NOMO-1 (cell line): ENCODE data around the gene TRIL.

ENCODE experiments used
- DNase-seq, 2 experiments: peaks; one replicate each; lab custom pipeline; 2025; ENCODE audit not compliant: unreplicated experiment in 2 of 2; lab: John Stamatoyannopoulos, UW

The TRIL gene

GRCh38 chr7:28942168-28942567 lies 16.0 kb downstream of the TRIL start:
- no peak for DNase-seq

GRCh38 chr7:28941633-28942032 lies 16.5 kb downstream of the TRIL start:
- no peak for DNase-seq

DNA sequence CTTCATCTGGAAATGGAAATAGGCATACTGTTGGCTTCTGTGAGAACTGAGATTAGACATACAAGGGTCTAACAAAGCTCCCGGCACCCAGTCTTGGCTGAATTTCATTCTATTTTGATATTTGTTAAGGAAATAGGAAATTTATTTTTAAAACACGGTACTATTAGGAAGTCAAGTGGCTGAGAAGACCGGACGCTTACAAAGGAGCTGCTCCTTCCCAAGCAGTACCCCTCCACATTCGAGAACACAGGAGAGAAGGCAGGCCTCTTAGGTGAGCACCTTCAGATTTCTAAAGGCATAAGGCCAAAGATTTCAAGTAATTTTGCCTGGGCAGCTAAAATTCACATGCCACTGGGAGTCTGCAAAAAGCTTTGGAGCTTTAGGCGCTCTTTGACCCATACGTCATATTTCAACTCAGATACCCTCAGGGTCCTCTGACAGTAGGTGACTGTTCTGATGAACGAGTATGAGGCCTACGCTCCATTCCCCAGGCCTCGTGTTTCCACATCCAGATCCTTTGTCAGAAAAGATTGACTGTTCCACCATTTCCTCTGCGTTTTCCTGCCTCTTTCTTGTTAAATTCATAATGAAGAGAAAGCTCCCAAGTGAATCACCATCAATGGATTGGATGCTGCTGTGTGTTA lies 17.3 kb downstream of the TRIL start:
- no peak for DNase-seq

GRCh38 chr7:28939844-28940544 lies 18.1 kb downstream of the TRIL start:
- DNase-seq: no peak

GRCh38 chr7:28939367-28939766 lies 18.8 kb downstream of the TRIL start:
- no peak for DNase-seq

GRCh38 chr7:28937619-28938018 lies 20.5 kb downstream of the TRIL start:
- no peak for DNase-seq

DNA sequence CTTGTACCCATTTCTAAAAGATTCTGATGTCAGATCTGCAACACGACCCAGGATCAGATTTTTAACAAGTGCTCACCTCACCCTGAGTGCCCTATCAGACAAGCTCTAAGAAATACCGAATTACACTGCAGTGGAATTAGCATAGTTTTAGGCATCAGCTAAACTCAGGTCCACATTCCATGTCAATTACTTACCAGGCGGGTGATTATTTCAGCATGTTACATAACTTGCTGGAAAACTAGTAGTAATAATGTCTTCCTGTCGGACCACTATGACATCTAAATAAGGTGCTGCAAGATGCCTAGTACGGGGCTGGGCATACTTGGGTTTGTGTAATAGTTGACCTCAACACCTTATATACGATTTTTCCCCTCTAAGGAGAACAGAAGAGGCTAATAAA lies 21.0 kb downstream of the TRIL start:
- no peak for DNase-seq

DNA sequence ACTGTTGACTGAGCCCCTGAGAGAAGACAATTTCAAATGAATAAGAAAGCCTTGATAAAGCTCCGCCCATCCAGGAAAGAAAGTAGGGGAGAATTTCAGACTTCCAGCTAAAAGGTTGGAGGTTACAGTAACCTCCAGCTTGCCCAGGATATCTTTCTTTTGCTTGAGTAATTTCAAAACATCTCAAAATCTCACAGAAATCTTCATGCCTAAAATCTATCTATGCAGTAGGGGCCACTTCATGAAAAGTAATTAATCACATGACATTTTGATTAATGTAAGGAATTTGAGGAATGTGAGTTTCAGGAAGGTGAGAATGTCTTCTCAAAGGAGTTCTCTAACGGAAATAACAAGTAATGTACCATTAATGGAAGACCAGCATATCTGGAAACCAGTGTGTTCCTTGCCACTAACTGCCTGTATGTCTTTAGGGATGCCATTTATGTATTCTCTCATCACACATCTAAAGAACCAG lies 24.2 kb downstream of the TRIL start:
- DNase-seq: no peak

DNA sequence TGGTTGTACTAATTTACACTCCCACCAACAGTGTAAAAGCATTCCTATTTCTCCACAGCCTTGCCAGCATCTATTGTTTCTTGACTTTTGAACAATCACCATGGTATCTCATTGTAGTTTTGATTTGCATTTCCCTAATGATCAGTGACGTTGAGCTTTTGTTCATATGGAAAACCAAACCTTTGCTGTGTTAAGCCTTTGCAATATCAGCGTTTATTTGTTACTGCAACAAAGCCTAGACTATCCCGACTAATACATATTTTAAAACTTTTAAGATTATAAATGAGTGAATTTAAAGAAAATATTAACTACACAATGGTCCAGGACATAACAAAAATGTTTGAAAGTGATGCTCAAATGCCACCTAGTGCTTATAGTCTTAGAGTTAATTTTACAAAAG lies 26.6 kb downstream of the TRIL start:
- no peak for DNase-seq

DNA sequence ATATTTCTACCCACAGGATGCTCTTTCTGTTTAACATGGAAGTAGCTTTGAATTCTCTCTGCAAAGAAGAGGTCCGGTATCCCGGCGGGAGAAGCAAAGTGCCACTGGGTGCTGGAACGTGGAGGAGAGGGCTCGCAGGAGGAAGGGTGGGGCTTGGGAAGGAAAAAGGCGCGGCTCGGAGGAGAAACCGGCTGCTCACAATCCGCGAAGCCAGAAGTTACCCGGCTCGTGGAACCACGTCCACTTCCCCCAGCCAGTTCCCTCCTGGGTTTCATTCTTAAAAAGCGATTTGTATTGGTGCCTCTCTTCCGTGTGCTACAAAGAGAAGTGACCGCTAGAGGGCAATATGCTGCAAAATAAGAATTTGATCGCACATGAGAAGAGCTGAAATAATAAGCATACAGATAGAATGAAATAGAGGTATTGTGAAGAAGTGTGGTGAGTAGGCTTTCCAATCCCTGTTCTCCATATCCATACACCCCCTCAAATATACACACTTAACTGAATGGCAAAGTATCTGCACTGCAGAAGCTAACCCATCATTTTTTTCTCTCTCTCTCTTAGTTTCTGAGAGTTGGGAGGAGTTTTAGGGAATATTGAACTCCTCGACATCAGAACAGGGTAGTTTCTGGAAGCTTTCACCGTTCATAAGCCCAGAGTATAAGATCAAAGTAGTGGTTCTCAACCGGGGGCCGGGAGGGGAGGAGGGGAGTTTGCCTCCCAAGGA lies 31.1 kb downstream of the TRIL start:
- DNase-seq: peak; percentile 86 to 95

DNA sequence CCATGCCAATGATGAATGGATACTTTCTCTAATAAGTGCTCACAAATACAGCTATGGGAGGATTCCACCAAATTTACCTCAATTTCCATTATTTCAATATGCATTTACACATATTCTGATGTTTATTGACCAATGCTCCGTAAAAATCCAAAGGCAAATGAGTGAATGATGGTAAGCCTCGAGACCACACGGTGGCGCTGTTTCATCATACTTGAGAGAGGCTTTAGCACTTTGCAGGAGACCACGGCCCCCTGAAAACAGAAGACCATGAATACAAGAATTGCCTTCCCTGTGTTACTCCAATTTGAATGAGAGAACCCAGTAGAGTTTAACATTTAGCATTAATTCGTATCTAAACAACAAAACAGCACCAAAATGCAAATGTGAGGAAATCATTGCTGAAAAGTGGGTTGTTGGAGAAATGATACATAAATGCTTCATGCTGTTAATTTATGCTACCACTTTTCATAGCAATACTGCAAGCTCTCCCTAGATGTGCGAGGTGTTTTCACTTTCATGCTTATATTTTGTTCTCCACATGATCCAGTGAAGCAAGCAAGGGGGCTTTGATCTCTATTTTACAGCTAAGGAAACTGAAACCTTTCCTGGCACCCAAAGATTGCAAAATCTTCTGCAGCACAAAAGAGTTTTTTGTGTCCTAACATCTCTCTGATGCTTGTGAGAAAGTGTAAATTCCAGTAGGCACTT lies 35.4 kb downstream of the TRIL start:
- DNase-seq: peak; percentile 49 to 73

DNA sequence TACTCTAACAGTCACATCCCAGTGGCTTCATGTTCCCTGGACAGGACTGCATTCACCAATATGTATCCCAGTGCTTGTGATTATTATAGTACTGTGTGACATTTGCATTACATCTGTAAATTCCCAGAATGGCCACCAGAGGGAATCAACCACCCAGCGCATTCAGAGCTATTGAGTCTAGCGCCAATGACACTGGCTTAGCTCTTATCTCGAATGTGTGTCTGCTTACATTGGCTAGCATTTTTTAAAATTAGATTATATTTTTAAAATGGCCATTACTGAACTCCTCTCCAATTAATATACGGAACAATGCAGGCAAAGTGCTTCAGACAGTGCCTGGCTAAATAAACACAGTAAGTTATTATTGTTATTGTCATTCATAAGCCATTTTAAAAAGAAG lies 36.3 kb downstream of the TRIL start:
- peak; percentile 32 to 44 for DNase-seq

DNA sequence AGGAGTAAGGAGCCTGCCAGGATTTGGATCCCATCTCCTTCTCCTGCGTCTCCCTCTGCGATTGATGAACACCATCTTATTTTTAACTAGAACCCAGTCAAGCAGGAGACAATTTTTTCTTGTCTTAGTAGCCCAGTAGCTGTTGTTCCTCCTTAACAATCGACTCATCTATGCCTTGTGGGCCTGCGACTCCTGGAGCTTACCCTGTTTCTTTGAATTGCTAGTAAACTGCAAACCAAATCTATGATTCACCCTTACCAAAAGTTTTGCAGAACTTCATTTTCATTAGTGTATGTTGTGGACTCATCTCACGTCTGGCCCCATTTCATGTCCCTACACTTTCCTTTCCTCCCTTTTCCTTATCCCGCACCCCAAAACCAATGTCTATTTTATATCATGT lies 37.7 kb downstream of the TRIL start:
- no peak for DNase-seq

DNA sequence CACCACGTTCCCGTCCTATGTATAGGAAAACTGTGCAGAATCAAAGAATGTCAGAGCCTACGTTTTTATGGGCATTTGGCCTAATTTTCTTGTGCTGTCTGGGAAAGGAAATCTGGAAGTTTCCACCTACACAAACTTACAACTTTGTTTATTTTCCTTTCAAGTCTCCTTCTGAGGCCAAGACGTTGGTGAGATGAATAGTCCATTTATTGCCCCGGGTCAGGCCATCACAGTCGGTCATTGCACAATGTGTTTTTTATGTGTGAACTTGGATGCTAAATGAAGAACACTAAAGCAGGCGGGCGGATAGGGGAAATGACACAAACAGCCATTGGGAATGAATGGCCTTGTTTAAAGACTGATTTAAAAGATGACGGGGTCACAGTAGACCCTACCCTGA lies 38.6 kb downstream of the TRIL start:
- DNase-seq: no peak

- no peak for DNase-seq
Measured at GRCh38 chr7:28908775-28909174, 49.4 kb downstream of the TRIL start.

DNA sequence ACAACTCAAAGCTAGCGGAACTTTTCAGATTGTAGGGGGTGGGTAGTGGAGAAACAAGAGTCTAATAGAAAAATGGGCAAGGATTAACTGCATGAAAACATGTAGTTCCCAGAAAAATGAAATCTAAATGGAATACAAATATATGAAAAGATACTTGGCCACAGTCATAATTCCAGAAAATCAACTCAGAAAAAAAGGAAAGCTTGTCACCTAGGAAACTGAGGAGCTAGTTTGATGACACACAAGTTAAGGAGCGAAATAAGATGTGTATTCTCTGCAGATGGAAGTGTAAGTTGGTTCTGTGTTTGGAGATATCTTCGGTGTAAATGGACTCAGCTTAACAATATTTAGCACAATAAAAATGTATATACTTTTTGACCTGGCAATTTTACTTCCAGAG lies 52.7 kb downstream of the TRIL start:
- no peak for DNase-seq

DNA sequence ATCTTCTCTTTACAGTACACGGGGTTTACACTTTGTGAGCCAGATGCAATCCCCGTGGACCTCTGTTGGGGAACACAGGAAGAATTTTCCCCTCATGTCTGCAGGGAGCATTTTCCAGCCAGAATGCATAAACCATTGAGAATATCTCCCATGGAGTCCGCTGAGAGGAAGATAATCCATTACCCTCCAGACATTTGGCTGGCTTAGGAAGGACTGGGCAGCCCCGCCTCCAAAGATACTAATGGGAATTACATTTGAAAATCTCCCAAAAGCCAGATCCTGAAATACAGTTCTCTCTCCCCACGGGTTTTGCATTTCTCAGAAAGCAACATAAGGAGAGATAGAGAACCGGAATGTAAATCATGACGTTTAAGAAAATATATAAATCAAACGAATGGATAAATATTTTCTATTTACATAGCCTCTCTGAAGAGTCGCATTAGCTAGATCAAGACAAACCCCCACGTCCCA lies 53.5 kb downstream of the TRIL start:
- DNase-seq: no peak

DNA sequence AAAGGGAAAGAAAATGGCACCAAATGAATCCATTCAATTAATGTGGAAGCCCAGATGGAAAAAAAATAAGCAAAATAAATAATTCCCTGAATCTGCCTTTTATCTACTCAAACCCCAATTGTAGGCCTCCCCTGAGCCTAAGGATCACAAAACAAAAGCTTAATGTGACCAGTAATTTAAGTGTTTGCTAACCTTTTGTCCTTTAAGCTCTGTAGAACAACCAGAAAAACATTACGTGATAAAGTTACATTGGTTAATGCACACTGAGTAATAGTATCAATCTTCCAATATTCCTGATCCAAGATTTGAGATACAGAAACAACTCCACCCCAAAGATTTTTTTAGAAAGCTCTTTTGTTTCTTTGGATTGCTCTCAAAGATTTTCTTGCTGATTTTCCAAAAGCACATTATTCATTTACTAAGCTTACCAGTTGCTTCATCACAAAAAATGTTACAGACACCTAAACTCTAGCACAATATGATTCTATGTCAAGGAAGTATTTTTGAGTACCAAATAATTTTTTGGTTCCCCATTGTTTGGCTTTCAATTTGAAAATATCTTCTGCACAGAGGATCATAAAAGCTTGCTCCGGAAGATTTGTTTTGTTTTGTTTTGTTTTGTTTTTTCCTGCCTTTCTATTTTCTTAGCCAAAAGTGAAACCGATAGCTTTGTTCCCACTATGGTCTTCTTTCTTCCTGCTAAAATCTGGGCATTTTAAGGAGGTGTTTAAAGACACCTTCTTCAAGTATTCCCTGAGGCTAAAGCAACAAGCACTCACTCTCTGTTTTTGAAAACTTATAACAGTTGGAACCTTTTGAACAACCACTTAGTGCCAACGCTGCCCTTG lies 54.2 kb downstream of the TRIL start:
- DNase-seq: no peak
